Activated naive CD8-positive, alpha-beta T cell treated with anti-CD3 and anti-CD28 coated beads, Interleukin-2, amount 10 ng/mL, durations not matched to agents 7 days and 5 days (primary cell): ENCODE results near the gene CDCP1. TPM values are rescaled to one million over a fixed set of nuclear protein-coding genes. Genes with fewer than 3 reads are reported as not detected.
A peak's percentile ranks its signal among the peaks of the same experiment; 100 is the strongest.
"Not testable (repeated sequence)": the region's sequence is repeated elsewhere in the genome, so short reads cannot be mapped to it uniquely, and the experiment has no call there.

ENCODE experiments used
- ATAC-seq: fragments of 150-1000 bp; cut with Tn5 transposase; one replicate; pipeline ENCODE4 v1.10.0; 2021; ENCODE audit warnings: low read depth, moderate library complexity
- POLR2A ChIA-PET: fragments of 350-600 bp; sonication (Branson Sonifier 250); formaldehyde crosslinking; loops from one replicate; lab custom pipeline; 2021; ENCODE audit warnings: antibody characterized with exemption; lab: Charles Lee
- DNase-seq: peaks from one replicate; pipeline ENCODE4 v3.0.0; 2021
- H3K27ac Mint-ChIP-seq: one replicate; pipeline ENCODE4 v1.8.0; 2022; ENCODE audit warnings: mild to moderate bottlenecking, mixed read lengths
- H3K27me3 Mint-ChIP-seq: one replicate; pipeline ENCODE4 v1.8.0; 2022; ENCODE audit warnings: mild to moderate bottlenecking, moderate library complexity, mixed read lengths
- H3K36me3 Mint-ChIP-seq: one replicate; pipeline ENCODE4 v1.8.0; 2021; ENCODE audit warnings: mild to moderate bottlenecking, mixed read lengths
- H3K4me1 Mint-ChIP-seq: one replicate; pipeline ENCODE4 v1.8.0; 2021; ENCODE audit warnings: mixed read lengths
- H3K4me3 Mint-ChIP-seq: one replicate; pipeline ENCODE4 v1.8.0; 2022; ENCODE audit warnings: mild to moderate bottlenecking, moderate library complexity, mixed read lengths
- H3K9me3 Mint-ChIP-seq: one replicate; pipeline ENCODE4 v1.8.0; 2021; ENCODE audit warnings: mixed read lengths
- total RNA-seq, 2 experiments: library from RNA; stranded (reverse); gene quantifications; one replicate each; pipeline ENCODE4 v1.2.3, GENCODE V29; 2021

CDCP1 gene
- total RNA-seq, 2 experiments from 2014 or later, result 7.1 to 8.7 TPM

DNA sequence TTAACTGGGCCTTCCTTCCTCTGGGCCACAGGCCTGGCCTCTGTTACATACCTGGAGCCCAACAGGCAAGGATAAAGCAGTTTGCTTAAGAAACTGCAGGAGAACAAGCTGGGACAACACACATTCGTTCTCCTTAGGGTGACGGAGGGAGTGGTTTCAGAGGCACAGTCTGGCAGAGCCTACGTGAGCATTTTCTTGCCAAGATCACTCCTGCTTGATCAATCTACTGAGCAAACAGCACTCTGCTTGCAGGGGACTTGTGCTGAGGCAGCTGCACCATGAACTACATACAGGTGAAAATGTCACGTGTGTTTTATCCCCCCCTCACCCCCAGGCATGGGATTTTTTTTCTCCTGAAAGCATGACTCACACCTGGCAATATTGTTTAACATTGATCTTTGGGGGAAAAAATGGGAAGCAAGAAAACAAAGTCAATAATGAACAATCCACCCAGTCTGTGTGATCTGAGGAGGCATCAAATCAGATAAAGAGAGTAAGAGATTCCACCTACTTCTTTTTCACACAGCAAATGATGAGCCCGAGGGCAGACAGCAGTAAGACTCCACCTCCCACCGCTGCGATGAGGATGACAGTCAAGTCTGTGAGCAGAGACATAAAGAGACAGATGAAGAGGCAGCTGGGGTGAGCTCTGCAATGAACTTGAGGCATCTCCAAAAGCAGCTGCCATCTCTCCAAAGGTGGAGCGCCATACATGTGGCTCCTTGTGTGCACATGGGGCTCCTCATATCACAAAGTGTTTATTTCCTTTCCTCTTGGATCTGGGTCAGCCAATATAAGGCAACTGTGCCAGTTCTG lies 57.4 kb downstream of the CDCP1 start:
- ATAC-seq (no peak), DNase-seq (no peak)
- Mint-ChIP-seq H3K27ac (no peak overlapping the region), H3K36me3 (peaks cover 36% of the 10 kb centered on the region), H3K4me3 (no peak overlapping the region), H3K9me3 (no peaks in the 10 kb centered on the region), H3K27me3 (peaks cover 12% of the 10 kb centered on the region), H3K4me1 (no peaks in the 10 kb centered on the region)
- POLR2A ChIA-PET, result no interaction called here

DNA sequence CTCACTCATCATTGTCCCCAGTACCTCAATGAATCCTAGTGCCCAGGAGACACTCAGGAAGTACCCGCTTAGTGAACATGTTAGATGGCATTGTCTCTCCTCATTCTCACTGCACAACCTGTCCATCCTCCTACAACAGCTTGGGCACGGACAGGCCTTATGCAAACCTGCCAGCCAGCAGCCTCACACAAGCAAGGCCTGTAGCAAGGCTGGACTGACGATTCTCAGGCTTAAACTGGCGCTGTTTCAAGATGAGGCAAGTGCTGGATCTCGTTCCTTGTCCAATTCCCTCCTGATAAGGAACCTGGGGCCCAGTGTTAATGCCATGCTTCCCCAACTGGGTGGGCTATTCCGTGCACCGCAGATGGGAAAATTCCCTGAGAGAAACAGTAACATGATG lies 59.0 kb downstream of the CDCP1 start:
- H3K27ac Mint-ChIP-seq, result no peak overlapping the region
- DNase-seq, result no peak
- H3K36me3 Mint-ChIP-seq, result peaks cover 30% of the 10 kb centered on the region
- ATAC-seq, result no peak
- H3K4me3 Mint-ChIP-seq, result no peak overlapping the region
- peaks cover 5% of the 10 kb centered on the region for H3K27me3 Mint-ChIP-seq
- no peaks in the 10 kb centered on the region for H3K9me3 Mint-ChIP-seq
- POLR2A ChIA-PET, result no interaction called here
- no peaks in the 10 kb centered on the region for H3K4me1 Mint-ChIP-seq

DNA sequence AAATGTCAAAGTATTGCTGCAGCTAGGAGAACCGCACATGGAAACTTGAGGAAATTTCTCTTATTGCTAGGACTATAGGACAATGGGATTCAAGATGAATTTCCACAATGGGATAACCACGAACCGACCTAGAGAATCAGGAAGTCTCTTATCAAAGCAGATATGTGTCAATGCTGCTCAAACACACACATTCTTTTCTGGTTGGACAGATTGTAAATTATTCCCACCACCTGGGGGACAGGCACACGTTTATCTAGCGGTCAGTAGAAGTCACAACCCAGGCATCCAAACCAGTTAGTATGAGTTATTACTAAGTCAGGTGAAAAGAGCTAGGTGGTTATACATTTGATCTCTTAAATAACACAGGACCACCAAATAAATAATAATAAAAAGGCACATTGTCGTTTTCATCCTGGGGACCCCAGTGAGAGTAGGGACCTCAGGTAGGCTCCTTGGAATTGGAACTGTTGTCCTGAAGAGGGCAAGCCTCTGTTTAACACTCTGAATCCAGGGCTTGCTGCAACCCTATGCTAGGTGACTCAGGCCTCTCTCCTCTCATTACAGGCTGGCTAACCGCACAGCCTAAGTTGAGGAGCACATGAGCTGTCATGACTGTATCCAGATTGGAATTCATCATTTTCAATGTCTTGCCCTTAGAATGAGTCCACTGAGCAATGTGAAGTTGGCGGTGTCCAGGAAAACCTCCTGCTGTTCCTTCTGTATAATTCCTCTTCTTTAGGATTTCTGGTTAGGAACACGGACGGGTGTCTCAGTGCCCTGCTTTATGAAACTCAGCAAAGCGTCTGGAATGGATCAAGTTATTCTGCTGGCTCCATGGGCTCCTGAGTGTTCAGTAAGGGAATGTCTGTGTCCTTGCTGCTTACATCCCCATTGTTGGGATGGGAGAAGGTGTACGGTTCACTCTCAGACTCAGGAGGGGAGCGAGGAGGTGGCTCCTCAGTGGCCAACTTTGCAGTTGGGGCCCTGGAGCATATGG lies 61.1 kb downstream of the CDCP1 start:
- ATAC-seq (no peak), DNase-seq (no peak)
- Mint-ChIP-seq H3K4me3 (no peak overlapping the region), H3K27me3 (peaks cover 6% of the 10 kb centered on the region), H3K36me3 (peaks cover 22% of the 10 kb centered on the region), H3K27ac (no peak overlapping the region), H3K9me3 (peaks cover 2% of the 10 kb centered on the region), H3K4me1 (peaks cover 1% of the 10 kb centered on the region)
- POLR2A ChIA-PET, result no interaction called here

DNA sequence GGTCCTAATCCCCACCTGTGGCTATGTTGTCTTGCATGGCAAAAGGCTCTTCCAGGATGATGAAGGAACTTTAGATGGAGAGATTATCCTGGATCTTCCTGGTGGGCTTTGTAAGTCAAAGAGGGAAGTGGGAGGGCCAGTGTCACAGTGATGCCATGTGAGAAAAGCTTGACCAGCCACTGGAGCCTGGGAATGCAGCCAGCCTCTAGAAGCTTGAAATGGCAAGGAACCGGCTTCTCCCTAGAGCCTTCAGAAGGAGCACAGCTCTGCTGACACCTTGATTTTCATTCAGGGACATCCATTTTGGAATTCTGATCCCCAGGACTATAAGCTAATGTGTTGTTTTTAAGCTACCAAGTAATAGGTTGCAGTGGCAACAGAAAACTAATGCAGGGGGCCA lies 61.8 kb downstream of the CDCP1 start:
- Mint-ChIP-seq H3K4me1 (peaks cover 2% of the 10 kb centered on the region), H3K4me3 (no peak overlapping the region), H3K27me3 (peaks cover 4% of the 10 kb centered on the region), H3K36me3 (peaks cover 18% of the 10 kb centered on the region), H3K9me3 (peaks cover 4% of the 10 kb centered on the region), H3K27ac (no peak overlapping the region)
- POLR2A ChIA-PET, result no interaction called here
- no peak for ATAC-seq
- DNase-seq, result no peak

DNA sequence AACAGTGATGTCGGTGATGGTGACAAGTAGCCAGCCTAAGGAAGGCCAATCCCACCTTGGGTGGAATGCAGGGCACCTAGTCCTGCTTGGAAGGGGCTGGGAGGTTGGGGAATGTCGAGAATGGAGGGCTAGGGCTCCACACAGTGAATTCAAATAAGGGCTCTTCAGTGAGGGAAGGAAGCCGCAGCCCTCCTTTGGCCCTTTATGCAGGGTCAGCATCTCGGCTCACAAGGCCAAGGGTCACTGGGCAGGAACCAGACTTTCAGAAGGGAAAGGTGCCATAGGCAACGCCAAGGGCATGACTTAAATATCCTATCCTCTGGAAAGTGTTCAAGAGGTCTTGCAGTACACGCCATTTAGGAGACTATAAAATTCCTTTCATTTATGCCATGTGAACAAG lies 63.2 kb downstream of the CDCP1 start:
- H3K9me3 Mint-ChIP-seq, result peaks cover 4% of the 10 kb centered on the region
- no peak for ATAC-seq
- peaks cover 8% of the 10 kb centered on the region for H3K27me3 Mint-ChIP-seq
- H3K4me1 Mint-ChIP-seq, result peaks cover 2% of the 10 kb centered on the region
- no peak for DNase-seq
- H3K36me3 Mint-ChIP-seq, result peaks cover 15% of the 10 kb centered on the region
- H3K4me3 Mint-ChIP-seq, result no peak overlapping the region
- no peak overlapping the region for H3K27ac Mint-ChIP-seq
- POLR2A ChIA-PET, result no interaction called here

DNA sequence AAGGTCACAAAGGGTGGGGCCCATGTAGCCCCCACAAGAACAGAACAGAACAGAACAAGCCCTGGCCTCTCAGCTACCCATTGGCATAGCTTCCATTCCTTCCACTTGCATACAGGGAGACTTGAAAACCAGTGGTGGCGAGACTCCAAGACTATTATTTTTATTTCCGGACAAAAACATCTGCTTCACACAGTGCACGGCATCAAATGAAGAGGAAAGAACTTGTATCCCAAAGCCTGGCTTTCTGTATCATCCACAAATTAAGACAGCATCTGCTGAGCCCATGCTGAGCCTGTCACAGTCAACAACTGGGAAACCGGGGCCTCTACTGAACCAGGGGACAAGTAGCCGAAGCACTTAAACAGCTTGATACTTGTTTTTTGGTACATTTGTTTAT lies 64.0 kb downstream of the CDCP1 start:
- Mint-ChIP-seq H3K27me3 (peaks cover 8% of the 10 kb centered on the region), H3K27ac (no peak overlapping the region), H3K4me1 (peaks cover 2% of the 10 kb centered on the region), H3K4me3 (no peak overlapping the region), H3K36me3 (peaks cover 12% of the 10 kb centered on the region), H3K9me3 (peaks cover 4% of the 10 kb centered on the region)
- no peak for DNase-seq
- ATAC-seq, result no peak
- POLR2A ChIA-PET, result no interaction called here

DNA sequence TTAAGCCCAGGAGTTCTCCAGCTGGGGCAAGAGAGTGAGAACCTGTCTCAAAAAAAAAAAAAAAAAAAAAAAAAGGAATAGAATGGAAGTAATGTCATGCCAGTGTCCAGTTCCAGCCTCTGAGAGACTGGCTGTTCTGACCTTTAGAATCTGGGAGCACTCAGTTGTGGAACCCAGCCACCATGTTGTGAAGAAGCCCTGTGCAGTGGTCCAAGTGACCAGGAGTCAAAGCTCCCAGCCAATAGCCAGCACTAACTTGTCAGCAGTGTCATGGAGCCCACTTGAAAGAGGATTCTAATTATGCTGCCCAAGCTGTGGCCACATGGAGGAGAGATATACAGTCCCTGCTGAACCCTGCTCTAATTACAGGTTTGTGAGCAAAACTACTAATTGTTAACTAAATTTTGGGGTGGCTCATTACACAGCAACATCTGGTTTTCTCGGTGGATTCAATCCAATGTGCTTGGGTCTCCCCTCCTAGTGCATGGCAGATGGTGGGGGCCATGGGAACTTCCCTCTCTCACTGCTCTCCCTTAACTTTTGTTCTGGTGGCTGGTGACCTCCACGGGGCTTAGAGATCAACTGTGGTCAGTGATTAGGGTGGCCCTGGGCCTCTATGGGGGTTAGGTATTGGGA lies 64.6 kb downstream of the CDCP1 start:
- no peak for ATAC-seq
- Mint-ChIP-seq H3K36me3 (peaks cover 12% of the 10 kb centered on the region), H3K27me3 (peaks cover 11% of the 10 kb centered on the region), H3K9me3 (peaks cover 6% of the 10 kb centered on the region), H3K27ac (no peak overlapping the region), H3K4me3 (no peak overlapping the region), H3K4me1 (peaks cover 2% of the 10 kb centered on the region)
- POLR2A ChIA-PET, result no interaction called here
- DNase-seq, result no peak

DNA sequence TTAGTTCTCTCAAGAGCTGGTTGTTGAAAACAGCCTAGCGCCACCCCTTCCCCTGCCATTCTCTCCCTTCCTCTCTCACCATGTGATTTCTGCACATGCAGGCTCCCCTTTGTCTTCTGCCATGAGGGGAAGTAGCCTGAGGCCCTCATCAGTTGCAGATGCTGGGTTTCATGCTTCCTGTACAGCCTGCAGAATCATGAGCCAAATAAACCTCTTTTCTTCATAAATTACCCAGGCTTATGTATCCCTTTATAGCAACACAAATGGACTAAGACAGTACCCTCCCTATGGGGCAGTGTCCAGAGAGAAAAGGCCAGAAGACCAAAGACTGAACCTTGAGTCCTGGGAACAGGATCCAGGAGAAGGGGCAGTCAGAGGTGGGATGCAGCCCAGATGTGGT lies 65.4 kb downstream of the CDCP1 start:
- H3K36me3 Mint-ChIP-seq, result peaks cover 7% of the 10 kb centered on the region
- H3K4me1 Mint-ChIP-seq, result peaks cover 2% of the 10 kb centered on the region
- POLR2A ChIA-PET, result no interaction called here
- DNase-seq (no peak), ATAC-seq (no peak)
- H3K4me3 Mint-ChIP-seq, result no peak overlapping the region
- peaks cover 15% of the 10 kb centered on the region for H3K27me3 Mint-ChIP-seq
- peak overlapping the region; percentile 13 for H3K27ac Mint-ChIP-seq
- H3K9me3 Mint-ChIP-seq, result peaks cover 6% of the 10 kb centered on the region

DNA sequence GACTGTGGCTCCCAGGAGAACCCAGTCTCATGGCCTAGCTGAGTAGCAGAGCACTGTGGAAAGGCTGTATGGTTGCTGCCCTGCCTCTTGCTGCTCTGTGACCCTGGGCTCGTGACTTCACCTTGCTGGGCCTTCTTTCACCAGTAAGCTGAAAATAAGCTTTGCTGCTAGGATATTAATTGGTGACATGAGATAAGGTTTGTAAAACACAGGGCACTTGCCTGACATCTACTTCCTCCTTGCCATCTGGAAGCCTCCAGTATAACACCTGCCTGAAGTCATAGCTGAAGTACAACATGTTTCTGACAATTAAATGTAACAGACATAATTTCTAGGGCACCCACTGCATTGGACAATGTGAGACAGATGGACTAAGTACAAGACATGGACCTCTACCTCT lies 66.5 kb downstream of the CDCP1 start:
- peaks cover 7% of the 10 kb centered on the region for H3K36me3 Mint-ChIP-seq
- H3K4me1 Mint-ChIP-seq, result peaks cover 2% of the 10 kb centered on the region
- POLR2A ChIA-PET, result no interaction called here
- ATAC-seq (no peak), DNase-seq (no peak)
- peaks cover 16% of the 10 kb centered on the region for H3K27me3 Mint-ChIP-seq
- peaks cover 6% of the 10 kb centered on the region for H3K9me3 Mint-ChIP-seq
- no peak overlapping the region for H3K27ac Mint-ChIP-seq
- no peak overlapping the region for H3K4me3 Mint-ChIP-seq

DNA sequence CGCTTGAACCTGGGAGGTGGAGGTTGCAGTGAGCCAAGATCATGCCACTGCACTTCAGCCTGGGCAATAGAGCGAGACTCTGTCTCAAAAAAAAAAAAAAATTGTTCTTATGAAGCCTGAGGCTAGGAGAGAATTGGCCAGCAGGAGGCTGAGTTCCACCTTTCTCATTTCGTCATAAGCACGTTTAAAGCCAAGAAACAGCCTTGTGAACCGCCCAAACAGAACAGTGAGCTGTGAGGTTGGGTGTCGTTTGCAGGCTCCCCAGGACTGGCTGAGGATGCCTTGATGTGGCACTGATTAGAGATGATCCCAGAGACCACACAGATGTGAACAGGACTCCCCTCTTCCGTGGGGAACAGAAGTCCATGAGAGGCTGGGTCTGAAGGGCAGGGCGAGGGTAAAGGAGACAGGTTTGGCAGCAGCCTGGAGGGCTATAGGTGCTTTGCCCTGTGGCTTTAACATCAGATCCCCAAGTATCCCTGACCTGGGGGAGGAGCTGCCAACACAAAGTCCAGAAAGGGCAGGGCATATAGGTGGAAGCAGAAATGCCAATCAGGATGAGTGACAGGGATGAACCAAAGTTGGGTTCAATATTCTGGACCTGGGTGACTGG lies 67.2 kb downstream of the CDCP1 start:
- DNase-seq (no peak), ATAC-seq (no peak)
- Mint-ChIP-seq H3K9me3 (peaks cover 6% of the 10 kb centered on the region), H3K4me1 (peaks cover 2% of the 10 kb centered on the region), H3K4me3 (no peak overlapping the region), H3K27ac (no peak overlapping the region), H3K27me3 (peaks cover 23% of the 10 kb centered on the region), H3K36me3 (peaks cover 7% of the 10 kb centered on the region)
- POLR2A ChIA-PET, result interaction anchor here (0.7 kb wide), 1 partner anchor 9 kb away, joined by 3 read pairs; no protein-coding TSS in a partner anchor

DNA sequence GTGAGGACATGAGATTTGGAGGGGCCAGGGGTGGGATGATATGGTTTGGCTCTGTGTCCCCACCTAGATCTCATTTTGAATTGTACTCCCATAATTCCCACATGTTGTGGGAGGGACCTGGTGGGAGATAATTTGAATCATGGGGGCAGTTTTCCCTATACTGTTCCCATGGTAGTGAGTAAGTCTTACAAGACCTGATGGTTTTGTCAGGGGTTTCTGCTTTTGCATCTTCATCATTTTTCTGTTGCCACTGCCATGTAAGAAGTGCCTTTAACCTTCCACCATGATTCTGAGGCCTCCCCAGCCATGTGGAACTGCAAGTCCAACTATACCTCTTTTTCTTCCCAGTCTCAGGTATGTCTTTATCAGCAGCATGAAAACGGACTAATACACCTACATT lies 67.9 kb downstream of the CDCP1 start:
- H3K4me1 Mint-ChIP-seq, H3K27ac Mint-ChIP-seq, DNase-seq, POLR2A ChIA-PET, H3K9me3 Mint-ChIP-seq, ATAC-seq, H3K4me3 Mint-ChIP-seq, H3K36me3 Mint-ChIP-seq: not testable (repeated sequence)
- peaks cover 26% of the 10 kb centered on the region for H3K27me3 Mint-ChIP-seq

DNA sequence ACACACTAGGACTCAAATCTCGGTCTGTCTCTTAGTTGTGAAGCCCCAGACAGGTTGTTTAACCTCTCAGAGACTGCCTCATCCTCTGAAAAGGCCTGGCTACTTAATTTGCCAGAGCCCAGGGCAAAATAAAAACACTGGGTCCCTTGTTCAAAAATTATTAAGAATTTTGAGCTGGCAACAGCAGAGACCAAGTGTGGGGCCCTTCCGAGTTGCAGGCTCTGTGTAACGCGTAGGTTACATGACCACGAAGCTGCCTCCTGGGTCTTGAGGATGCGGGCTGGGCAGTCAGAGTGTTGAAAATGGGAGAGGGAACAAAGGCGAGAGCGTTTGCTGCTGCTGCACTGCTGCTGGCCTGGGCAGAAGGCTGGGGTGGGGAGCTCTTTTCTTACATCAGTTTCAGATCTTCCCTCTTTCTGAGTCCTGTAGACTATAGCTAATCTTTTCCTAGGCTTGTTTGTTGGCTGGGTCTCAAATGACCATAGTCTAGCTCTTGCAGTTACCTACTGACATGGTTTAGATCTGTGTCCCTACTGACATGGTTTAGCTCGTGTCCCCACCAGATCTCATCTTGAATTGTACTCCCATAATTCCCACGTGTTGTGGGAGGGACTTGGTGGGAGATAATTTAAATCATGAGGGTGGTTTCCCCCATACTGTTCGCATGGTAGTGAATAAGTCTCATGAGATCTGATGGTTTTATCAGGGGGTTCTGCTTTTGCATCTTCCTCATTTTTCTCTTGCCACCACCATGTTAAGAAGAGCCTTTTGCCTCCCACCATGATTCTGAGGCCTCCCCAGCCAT lies 70.2 kb downstream of the CDCP1 start:
- Mint-ChIP-seq H3K27ac (no peak overlapping the region), H3K4me1 (peaks cover 2% of the 10 kb centered on the region), H3K36me3 (peaks cover 7% of the 10 kb centered on the region), H3K9me3 (peaks cover 6% of the 10 kb centered on the region), H3K4me3 (no peak overlapping the region), H3K27me3 (peaks cover 32% of the 10 kb centered on the region)
- POLR2A ChIA-PET, result no interaction called here
- no peak for DNase-seq
- no peak for ATAC-seq
